ENCODE data around the gene LYST. TPM values are rescaled to one million over a fixed set of nuclear protein-coding genes. Genes with fewer than 3 reads are reported as not detected.

Gene LYST
- total and polyA plus RNA-seq, 2 experiments from 2014 or later: 3.0 to 6.1 TPM

GRCh38 chr1:235652364-235652763 is 214.3 kb downstream of the LYST start:
- H3K27ac ChIP-seq: no peak overlapping the region
- H4K20me1 ChIP-seq (ENCODE audit: insufficient read depth, poor library complexity, severe bottlenecking): no peaks in the 10 kb centered on the region
- no peaks in the 10 kb centered on the region for H3K79me2 ChIP-seq
- H3K4me3 ChIP-seq: no peak overlapping the region
- H3K4me2 ChIP-seq: no peak overlapping the region
- H3K9me2 ChIP-seq (replicated peaks; ENCODE audit: insufficient read depth): no peaks in the 10 kb centered on the region
- H3K36me3 ChIP-seq (replicated peaks; ENCODE audit: insufficient read depth, low read depth): no peaks in the 10 kb centered on the region
- no peaks in the 10 kb centered on the region for H3K9me3 ChIP-seq (ENCODE audit: low read depth)
- WGBS (ENCODE audit: low lambda C conversion rate, missing lambda C conversion rate): 96% methylated on average over 11 of the region's 11 CpGs
- peaks cover 8% of the 10 kb centered on the region for H3K4me1 ChIP-seq (ENCODE audit: insufficient read depth)
- no peak for TF ChIP-seq CTCF (IDR thresholded peaks at IDR 0.05; ENCODE audit: poor library complexity)
- no peak for TF ChIP-seq EZH2phosphoT487 (IDR thresholded peaks at IDR 0.05; ENCODE audit: low read depth, severe bottlenecking, unreplicated experiment)
- TF ChIP-seq EZH2 (IDR thresholded peaks at IDR 0.05; ENCODE audit: borderline replicate concordance): no peak
- H2AFZ ChIP-seq: no peak overlapping the region
- no peak for DNase-seq (ENCODE audit: low spot score)
- H3K27me3 ChIP-seq: peaks cover 18% of the 10 kb centered on the region

GRCh38 chr1:235651170-235651806 is 215.4 kb downstream of the LYST start:
- Histone ChIP-seq H3K4me2 (peak overlapping the region; percentile 99), H3K4me3 (no peak overlapping the region), H3K27ac (peak overlapping the region; percentile 80), H3K9me2 (replicated peaks; ENCODE audit: insufficient read depth) (no peaks in the 10 kb centered on the region), H2AFZ (peak overlapping the region; percentile 54), H3K79me2 (no peaks in the 10 kb centered on the region), H4K20me1 (ENCODE audit: insufficient read depth, poor library complexity, severe bottlenecking) (no peaks in the 10 kb centered on the region), H3K9me3 (ENCODE audit: low read depth) (no peaks in the 10 kb centered on the region), H3K27me3 (peaks cover 27% of the 10 kb centered on the region), H3K4me1 (ENCODE audit: insufficient read depth) (peaks cover 8% of the 10 kb centered on the region), H3K36me3 (replicated peaks; ENCODE audit: insufficient read depth, low read depth) (no peaks in the 10 kb centered on the region)
- TF ChIP-seq EZH2phosphoT487 (IDR thresholded peaks at IDR 0.05; ENCODE audit: low read depth, severe bottlenecking, unreplicated experiment) (no peak), CTCF (IDR thresholded peaks at IDR 0.05; ENCODE audit: poor library complexity) (no peak)
- DNase-seq (ENCODE audit: low spot score): no peak
- 45% methylated on average over 10 of the region's 10 CpGs for WGBS (ENCODE audit: low lambda C conversion rate, missing lambda C conversion rate)

GRCh38 chr1:235650341-235651169 is 216.2 kb downstream of the LYST start:
- peak; percentile 73 for DNase-seq (ENCODE audit: low spot score)
- peak overlapping the region; percentile 78 for H3K4me3 ChIP-seq
- no peaks in the 10 kb centered on the region for H3K79me2 ChIP-seq
- H3K9me2 ChIP-seq (replicated peaks; ENCODE audit: insufficient read depth): no peaks in the 10 kb centered on the region
- H3K36me3 ChIP-seq (replicated peaks; ENCODE audit: insufficient read depth, low read depth): no peaks in the 10 kb centered on the region
- H4K20me1 ChIP-seq (ENCODE audit: insufficient read depth, poor library complexity, severe bottlenecking): no peaks in the 10 kb centered on the region
- H3K27me3 ChIP-seq: peaks cover 27% of the 10 kb centered on the region
- H2AFZ ChIP-seq: peak overlapping the region; percentile 54
- WGBS (ENCODE audit: low lambda C conversion rate, missing lambda C conversion rate): 5% methylated on average over 47 of the region's 71 CpGs
- peaks cover 8% of the 10 kb centered on the region for H3K4me1 ChIP-seq (ENCODE audit: insufficient read depth)
- no peaks in the 10 kb centered on the region for H3K9me3 ChIP-seq (ENCODE audit: low read depth)
- peak overlapping the region; percentile 99 for H3K4me2 ChIP-seq
- TF ChIP-seq EZH2 (IDR thresholded peaks at IDR 0.05; ENCODE audit: borderline replicate concordance) (no peak), EZH2phosphoT487 (IDR thresholded peaks at IDR 0.05; ENCODE audit: low read depth, severe bottlenecking, unreplicated experiment) (no peak), CTCF (IDR thresholded peaks at IDR 0.05; ENCODE audit: poor library complexity) (no peak)
- peak overlapping the region; percentile 80 for H3K27ac ChIP-seq

Data from hepatocyte (in vitro differentiated cells).